Ascending aorta (tissue), 2 donors: ENCODE data around the gene MAST1. TPM values are rescaled to one million over a fixed set of nuclear protein-coding genes. Genes with fewer than 3 reads are reported as not detected.
A peak's percentile ranks its signal among the peaks of the same experiment; 100 is the strongest.
"Not testable (repeated sequence)": the region's sequence is repeated elsewhere in the genome, so short reads cannot be mapped to it uniquely, and the experiment has no call there.

Experiments
- DNase-seq, 2 donors: peaks; one replicate each; pipeline ENCODE4 v3.0.0-alpha.2; 2019; ENCODE audit warnings: low spot score in 2 of 2
- H3K27ac ChIP-seq, 2 donors: fragments of 200-600 bp; sonication (generic); one replicate each; pipeline ENCODE4 v1.5.1; 2016 to 2017; ENCODE audit warnings: mild to moderate bottlenecking in 1 of 2
- H3K27me3 ChIP-seq: fragments of 200-600 bp; sonication (generic); one replicate; pipeline ENCODE4 v1.5.1; 2017
- H3K36me3 ChIP-seq, 2 donors: fragments of 200-600 bp; sonication (generic); one replicate each; pipeline ENCODE4 v1.5.1; 2016
- H3K4me1 ChIP-seq, 2 donors: fragments of 200-600 bp; sonication (generic); one replicate each; pipeline ENCODE4 v1.5.1; 2016 to 2017; ENCODE audit warnings: mild to moderate bottlenecking in 1 of 2
- H3K4me3 ChIP-seq, 2 donors: fragments of 200-600 bp; sonication (generic); one replicate each; pipeline ENCODE4 v1.5.1; 2016 to 2017; ENCODE audit warnings: mild to moderate bottlenecking in 1 of 2
- H3K9me3 ChIP-seq, 2 donors: fragments of 200-600 bp; sonication (generic); one replicate each; pipeline ENCODE4 v1.5.1; 2016
- intact Hi-C: fragments of 100-400 bp; cut with DNase I; formaldehyde crosslinking; loops from one replicate; pipeline ENCODE4 v1.15.1; 2023
- total RNA-seq: library from RNA; depleted of rRNA; stranded (reverse); fragments of >200 nt; gene quantifications from one replicate; pipeline ENCODE4 v1.1.0, GENCODE V29; 2016
- TF ChIP-seq, protein P1 (sequence below), 3 experiments: fragments of 200-600 bp in 2 of 3; fragments of 450-650 bp in 1 of 3; sonication (generic) in 2 of 3; IDR thresholded peaks; one replicate each; pipeline ENCODE4 v1.5.1; 2016 to 2019; ENCODE audit warnings: antibody characterized with exemption in 3 of 3, mild to moderate bottlenecking in 1 of 3, moderate library complexity in 1 of 3

Gene MAST1
- total RNA-seq, 1 donor from 2014 or later: 2.0 TPM

DNA sequence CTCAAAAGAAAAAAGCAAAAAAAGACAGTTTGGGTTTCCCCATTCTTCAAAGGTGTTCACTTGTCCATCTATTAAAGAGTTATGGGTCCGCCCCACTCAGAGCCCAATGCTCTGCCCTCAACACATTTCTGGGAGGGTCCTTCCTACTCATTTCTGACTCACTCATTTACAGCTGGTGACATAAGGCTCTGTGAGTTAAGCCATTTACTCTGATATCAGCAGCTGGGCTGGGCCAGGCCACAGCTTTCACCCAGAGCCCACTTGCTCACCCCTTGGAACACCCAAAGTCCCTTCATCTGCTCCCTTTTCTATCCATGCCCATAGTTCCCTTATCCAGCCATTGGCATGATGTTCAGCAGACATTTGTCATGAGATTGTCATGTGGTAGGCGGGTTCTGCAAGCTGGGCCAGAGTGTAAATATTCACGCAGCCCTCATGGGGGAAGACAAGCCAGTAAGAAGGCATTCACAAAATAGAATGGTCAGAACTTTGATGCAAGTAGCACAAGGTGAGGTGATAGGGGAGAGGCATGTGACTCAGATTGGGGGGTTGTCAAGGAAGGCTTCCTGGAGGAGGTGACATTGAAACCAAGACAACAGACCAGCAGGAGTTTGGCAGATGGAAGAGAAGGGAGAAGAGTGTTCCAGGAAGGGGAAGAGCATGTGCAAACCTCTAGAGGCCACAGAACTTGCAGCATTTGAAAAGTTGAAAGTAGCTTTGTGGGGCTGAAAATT lies 5.9 kb downstream of the MAST1 start:
- H3K27me3 ChIP-seq: peaks cover 15% of the 10 kb centered on the region
- peaks cover 6 to 9% of the 10 kb centered on the region in 2 donors for H3K4me1 ChIP-seq
- TF ChIP-seq, protein P1, sequence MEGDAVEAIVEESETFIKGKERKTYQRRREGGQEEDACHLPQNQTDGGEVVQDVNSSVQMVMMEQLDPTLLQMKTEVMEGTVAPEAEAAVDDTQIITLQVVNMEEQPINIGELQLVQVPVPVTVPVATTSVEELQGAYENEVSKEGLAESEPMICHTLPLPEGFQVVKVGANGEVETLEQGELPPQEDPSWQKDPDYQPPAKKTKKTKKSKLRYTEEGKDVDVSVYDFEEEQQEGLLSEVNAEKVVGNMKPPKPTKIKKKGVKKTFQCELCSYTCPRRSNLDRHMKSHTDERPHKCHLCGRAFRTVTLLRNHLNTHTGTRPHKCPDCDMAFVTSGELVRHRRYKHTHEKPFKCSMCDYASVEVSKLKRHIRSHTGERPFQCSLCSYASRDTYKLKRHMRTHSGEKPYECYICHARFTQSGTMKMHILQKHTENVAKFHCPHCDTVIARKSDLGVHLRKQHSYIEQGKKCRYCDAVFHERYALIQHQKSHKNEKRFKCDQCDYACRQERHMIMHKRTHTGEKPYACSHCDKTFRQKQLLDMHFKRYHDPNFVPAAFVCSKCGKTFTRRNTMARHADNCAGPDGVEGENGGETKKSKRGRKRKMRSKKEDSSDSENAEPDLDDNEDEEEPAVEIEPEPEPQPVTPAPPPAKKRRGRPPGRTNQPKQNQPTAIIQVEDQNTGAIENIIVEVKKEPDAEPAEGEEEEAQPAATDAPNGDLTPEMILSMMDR (IDR thresholded peaks at IDR 0.05): no peak
- DNase-seq: no peak
- H3K36me3 ChIP-seq: no peaks in the 10 kb centered on the region
- no peak overlapping the region for H3K27ac ChIP-seq
- H3K9me3 ChIP-seq: no peaks in the 10 kb centered on the region
- intact Hi-C loops: no loop called here
- no peak overlapping the region for H3K4me3 ChIP-seq

DNA sequence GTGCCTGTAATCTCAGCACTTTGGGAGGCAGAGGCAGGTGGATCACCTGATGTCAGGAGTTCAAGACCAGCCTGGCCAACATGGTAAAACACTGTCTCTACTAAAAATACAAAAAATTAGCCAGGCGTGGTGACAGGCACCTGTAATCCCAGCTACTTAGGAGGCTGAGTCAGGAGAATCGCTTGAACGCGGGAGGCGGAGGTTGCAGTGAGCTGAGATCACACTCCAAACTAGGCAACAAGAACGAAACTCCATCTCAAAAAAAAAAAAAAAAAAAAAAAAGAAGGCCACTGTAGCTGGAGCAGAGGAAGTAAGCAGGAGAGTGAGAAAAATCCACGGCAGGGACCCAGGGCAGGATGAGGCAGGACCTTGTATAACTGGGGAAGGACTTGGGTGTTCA lies 8.3 kb downstream of the MAST1 start:
- intact Hi-C loops: loop anchor here (1.0 to 2.0 kb wide), 4 partner anchors 34 to 170 kb away; partner anchors contain the start of genes DNASE2 and RNASEH2A
- H3K4me1 ChIP-seq, DNase-seq, H3K36me3 ChIP-seq, H3K27me3 ChIP-seq, H3K27ac ChIP-seq, H3K9me3 ChIP-seq, H3K4me3 ChIP-seq: not testable (repeated sequence)

DNA sequence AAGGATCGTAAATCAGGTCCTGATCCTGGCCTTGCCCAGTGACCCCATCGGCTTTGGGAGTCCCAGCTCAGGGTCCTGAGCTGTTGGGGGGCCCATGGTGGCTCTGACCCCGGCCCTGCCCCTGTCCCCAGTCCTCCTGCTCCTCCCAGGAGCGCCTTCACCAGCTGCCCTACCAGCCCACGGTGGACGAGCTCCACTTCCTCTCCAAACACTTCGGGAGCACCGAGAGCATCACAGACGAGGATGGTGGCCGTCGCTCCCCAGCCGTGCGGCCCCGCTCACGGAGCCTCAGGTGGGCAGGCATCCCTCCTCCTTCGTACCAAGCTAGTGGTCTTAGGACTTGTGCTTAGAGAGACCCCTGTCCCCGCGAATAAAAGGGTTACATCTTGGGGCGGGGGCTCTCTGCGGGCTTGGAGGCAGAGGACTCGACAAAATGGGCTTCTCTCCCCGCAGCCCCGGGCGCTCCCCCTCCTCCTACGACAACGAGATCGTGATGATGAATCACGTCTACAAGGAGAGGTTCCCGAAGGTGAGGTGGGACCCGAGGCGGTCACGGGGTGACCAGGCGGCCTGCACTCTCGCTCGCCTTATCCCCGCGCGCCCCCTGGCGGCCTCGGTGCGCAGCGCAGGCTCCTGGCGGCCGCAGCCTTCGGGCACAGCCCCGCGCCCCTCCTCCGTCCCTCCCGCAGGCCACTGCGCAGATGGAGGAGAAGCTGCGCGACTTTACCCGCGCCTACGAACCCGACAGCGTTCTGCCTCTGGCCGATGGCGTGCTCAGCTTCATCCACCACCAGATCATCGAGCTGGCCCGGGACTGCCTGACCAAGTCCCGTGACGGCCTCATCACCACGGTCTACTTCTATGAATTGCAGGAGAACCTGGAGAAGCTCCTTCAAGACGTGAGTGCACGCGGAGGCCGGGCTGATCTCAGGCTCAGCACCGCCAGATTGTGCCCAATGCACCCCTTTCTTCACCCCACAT lies 9.1 kb downstream of the MAST1 start:
- intact Hi-C loops: loop anchor here (1.0 to 2.0 kb wide), 4 partner anchors 33 to 171 kb away; partner anchors contain the start of genes DNASE2 and RNASEH2A
- Histone ChIP-seq H3K4me1 (peaks cover 0 to 9% of the 10 kb centered on the region in 2 donors), H3K27me3 (no peaks in the 10 kb centered on the region), H3K27ac (no peak overlapping the region), H3K4me3 (peak overlapping the region in 1 of 2 donors; percentile 42), H3K9me3 (no peaks in the 10 kb centered on the region), H3K36me3 (no peaks in the 10 kb centered on the region)
- TF ChIP-seq, protein P1 (IDR thresholded peaks at IDR 0.05): peak; percentile 99 to 100 (median 100)
- DNase-seq: peak; percentile 43 to 93

DNA sequence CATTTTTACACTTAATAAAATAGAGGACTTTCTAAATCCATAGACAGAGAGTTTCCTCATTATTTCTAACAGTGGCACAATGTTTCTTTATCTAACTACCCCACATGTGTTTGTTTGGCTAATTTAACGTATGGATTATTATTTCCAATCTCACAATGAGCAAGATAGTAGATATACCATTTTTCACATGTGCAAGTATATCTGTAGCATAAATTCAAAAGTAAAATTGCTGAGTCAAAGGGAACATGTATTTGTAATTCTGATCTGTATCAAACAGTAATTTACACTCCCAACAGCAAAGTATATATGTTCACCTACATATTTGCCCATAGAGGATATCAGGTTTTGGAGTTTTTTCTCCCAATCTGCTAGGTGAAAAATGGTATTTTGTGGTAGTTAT lies 18.3 kb downstream of the MAST1 start:
- intact Hi-C loops: no loop called here
- DNase-seq: no peak

DNA sequence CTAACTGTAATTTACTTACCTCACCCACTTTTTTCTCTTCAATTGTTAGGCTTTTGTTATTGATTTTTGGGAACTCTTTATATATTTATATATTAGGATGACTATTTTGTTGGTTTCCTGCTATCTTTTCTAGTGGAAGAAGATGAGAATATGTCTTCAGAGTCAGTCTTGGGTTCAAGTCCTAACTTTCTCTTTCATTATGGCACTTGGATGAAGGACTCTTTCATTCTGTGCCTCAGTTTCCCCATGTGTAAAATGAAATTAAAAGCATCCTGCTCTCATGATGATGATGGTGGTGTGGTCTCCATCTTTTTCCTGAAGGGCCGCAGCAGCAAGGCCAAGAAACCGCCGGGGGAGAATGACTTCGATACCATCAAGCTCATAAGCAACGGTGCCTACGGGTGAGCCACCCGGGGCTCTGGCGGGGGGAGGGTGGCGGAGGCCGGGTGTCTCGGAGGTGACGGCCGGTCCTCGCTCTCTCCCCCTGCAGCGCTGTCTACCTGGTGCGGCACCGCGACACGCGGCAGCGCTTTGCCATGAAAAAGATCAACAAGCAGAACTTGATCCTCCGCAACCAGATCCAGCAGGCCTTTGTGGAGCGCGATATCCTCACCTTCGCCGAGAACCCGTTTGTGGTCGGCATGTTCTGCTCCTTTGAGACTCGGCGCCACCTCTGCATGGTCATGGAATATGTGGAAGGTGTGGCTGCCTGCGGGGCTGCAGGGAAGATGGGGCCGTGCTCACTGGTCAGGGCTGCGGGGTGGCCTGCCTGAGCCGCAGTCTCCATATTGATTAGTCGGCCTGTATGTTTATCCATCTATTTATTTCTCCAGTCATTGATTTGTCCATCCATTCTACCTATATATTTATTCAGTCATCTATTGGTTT lies 20.0 kb downstream of the MAST1 start:
- no peak overlapping the region for H3K4me3 ChIP-seq
- no peaks in the 10 kb centered on the region for H3K36me3 ChIP-seq
- intact Hi-C loops: no loop called here
- H3K4me1 ChIP-seq: no peaks in the 10 kb centered on the region
- TF ChIP-seq, protein P1 (IDR thresholded peaks at IDR 0.05): no peak
- H3K27ac ChIP-seq: no peak overlapping the region
- no peaks in the 10 kb centered on the region for H3K27me3 ChIP-seq
- no peak for DNase-seq
- no peaks in the 10 kb centered on the region for H3K9me3 ChIP-seq

More for the DNA sequence above, 18.3 kb downstream of the MAST1 start:
- no peak overlapping the region for H3K4me3 ChIP-seq
- H3K36me3 ChIP-seq: no peaks in the 10 kb centered on the region
- H3K9me3 ChIP-seq: no peaks in the 10 kb centered on the region
- TF ChIP-seq, protein P1 (IDR thresholded peaks at IDR 0.05): no peak
- no peaks in the 10 kb centered on the region for H3K4me1 ChIP-seq
- H3K27me3 ChIP-seq: no peaks in the 10 kb centered on the region
- H3K27ac ChIP-seq: no peak overlapping the region
